HG03064 (cell line): ENCODE results near the gene OR9Q1.
"Not testable (repeated sequence)": the region's sequence is repeated elsewhere in the genome, so short reads cannot be mapped to it uniquely, and the experiment has no call there.

ENCODE experiments used
- ATAC-seq: cut with Tn5 transposase; IDR thresholded peaks from one replicate; pipeline ENCODE4 v1.9.1; 2021; ENCODE audit warnings: low read depth; ENCODE audit not compliant: unreplicated experiment

Gene OR9Q1

DNA sequence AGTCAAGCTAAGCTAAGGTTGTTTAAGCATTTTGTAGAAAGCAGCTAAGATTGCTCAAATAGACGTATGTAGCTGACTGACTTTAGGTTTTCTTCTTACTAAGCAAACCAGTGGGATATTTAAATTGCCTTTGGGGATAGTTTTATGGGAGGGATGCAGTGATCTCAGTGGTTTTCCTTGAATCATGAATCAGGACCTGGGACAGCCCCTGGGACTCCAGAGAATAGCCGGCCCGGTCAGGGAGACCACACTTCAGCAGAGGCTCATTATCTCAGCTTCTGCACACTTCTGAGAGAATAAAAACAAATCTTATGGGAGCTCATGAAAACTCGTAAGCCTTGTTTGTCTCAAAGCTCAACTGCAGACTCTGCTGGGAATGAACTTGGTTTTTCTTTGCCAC is 101.8 kb downstream of the OR9Q1 start, which contains the start of gene OR9I1:
TSS of gene OR9I1 (minus strand) at position 62 of the 400 bp plus-strand sequence. CDS start 6,086 bp downstream, outside the sequence.
- no peak for ATAC-seq

DNA sequence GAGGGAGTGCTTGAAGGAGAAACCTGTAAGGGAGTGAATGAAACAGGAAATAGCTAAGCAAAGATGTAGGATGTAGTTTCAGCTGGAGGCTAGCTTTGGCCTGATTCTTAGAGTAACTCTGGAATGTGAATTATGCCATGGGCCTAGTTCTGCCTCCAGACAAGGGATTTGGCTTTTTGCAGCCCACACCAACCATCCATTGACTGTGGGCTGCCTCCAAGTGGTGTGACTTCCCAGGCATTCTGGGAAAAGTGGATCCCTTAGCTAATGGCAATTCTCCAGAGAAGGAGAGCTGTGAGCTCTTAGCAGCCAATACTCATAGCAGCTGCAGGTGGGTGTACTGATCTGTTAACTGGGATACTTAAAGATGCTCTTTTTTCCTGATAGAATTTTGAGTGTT is 103.7 kb downstream of the OR9Q1 start:
- ATAC-seq: no peak

DNA sequence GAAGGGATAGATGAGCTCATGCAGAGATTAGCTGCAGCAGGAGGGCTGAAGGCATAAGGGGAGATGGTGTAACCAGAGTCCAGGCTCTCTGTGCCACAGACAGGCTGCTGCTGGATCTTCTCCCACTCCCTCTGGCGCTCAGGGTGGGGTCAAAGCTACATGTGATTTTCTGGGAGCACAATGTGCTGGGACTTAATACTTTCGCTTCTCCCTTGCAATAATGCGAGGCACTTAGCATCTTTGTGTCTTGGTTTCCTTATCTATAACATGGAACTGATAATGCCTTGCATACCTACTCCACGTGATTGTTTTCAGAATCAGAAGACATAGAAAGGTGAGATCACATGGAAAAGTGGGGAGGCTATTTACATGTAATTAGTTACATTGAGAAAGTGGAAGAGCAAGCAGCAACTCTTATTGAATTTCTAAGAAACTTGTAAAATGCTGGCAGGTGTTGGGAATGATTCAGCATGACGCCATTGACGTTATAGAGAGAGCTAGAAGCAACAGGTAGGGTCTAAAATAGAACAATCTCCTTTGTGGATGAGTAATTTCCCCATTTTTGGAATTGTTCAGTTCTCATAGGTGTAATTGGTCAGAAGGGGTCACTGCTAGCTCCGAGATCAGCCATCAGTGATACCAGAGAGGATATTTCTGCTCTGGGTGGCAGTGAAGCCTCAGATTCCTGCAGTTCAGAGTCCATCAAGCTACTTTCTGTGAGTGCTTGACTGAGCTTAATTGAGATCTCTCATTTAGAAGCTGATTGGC is 109.8 kb downstream of the OR9Q1 start:
- ATAC-seq: no peak

DNA sequence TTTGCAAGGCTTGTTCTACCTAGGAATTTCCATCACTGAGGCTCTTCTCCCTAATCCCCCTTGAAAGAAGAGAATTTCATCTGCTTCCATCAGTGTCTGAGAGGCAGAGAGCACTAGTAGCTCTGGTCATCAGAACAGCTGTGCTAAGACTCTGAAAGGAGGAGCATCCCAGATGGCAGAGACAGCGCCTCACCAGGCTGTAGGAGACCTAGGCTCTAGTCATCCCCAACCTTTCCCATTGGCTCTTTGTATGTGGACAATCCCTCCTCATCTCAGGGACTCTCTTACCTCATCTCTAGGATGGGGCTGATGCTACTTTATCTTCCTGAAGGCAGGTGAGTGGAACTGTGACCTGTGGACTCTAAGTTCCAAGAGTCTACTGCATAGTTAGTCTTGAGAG is 110.5 kb downstream of the OR9Q1 start:
- ATAC-seq: no peak

DNA sequence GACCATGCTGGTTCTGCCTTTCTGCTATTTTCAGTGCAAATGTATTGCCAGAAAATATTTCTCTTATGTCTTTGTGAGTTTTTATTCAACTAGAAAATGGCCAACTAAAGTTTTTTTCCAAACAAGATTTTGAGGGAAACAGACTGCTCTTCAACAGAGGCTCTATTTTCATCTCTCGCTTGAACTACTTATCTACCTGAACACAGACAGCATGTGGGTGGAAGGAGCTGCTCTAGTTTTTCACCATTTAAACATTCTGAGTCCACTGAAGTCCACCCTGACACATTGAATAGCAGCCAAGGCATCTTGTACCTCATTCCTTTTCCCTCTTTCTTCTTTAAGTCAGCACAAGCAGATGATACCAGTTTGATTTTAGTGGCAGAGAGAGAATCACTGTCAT is 111.5 kb downstream of the OR9Q1 start:
- no peak for ATAC-seq

DNA sequence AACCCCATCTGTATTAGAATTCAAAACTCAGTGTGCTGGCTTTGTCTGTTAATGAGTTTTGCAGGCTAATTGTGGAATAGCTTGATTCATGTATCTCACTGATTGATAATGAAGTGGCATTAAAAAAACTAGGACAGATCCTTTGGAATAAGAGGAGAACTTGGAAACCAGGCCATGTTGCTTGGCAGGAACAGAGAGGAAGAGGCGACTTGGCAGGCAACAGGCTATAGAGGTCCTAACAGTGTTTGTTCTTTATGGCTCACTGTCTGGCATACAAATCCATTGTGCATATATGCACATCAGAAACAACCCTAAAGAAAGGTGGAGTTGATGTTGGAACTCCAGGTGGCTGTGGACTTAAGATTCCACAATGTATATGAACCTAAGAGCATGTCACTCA is 119.1 kb downstream of the OR9Q1 start:
- ATAC-seq: no peak

DNA sequence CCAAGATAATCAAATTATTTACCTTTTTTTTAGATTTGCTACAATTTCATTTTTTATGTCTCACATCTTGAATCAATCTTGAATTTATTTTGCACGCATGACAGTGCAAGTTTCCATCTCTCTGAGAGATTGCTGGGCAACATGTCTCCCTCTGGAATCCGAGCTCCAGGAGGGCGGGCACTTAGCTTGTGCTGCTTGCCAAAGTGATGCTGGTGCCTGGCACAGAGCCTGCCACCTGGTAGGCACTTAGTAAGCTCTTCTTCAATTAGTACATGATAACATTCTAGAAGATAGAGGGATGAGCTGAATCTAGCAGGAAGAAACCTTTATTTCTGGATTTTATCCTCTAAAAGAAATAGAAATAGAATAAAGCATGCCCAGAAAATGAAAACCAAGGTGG is 129.1 kb downstream of the OR9Q1 start:
- ATAC-seq: no peak

DNA sequence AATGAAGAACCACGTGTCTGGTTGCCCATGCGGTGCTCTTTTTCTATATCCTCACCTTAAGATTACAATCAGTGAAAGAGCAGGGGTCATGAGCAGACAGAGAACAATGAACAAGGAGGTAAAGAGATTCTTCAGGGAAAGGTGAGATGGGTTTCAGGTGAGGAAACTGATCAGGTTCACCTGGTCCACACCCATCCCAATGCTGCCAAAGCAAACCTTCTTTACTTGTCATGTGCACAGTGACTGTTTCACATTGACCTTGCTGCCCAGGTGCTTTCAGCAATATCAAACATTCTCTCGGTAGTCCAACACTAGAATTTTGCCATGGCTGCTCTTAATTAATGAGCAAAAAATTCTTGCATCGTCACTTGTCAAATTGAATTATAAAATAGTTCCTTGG is 140.7 kb downstream of the OR9Q1 start:
- ATAC-seq: no peak

DNA sequence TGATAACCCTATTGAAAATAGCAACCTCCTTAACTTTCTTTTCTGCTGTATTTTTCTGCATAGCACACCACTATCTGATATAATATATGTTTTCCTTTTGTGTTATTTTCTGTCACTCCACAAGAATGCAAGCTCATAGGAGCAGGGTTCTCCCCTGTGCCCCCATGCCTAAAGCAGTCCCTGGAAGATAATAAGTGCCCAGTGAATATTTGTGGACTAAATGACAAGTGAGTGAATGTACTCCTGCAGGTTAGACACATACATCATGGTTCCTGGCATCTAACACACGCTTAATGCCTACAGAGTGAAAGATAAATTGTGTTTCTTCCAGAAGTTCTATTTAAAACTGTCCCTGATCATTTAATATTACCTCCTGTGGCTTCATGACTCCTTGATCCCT is 141.3 kb downstream of the OR9Q1 start:
- ATAC-seq: no peak

DNA sequence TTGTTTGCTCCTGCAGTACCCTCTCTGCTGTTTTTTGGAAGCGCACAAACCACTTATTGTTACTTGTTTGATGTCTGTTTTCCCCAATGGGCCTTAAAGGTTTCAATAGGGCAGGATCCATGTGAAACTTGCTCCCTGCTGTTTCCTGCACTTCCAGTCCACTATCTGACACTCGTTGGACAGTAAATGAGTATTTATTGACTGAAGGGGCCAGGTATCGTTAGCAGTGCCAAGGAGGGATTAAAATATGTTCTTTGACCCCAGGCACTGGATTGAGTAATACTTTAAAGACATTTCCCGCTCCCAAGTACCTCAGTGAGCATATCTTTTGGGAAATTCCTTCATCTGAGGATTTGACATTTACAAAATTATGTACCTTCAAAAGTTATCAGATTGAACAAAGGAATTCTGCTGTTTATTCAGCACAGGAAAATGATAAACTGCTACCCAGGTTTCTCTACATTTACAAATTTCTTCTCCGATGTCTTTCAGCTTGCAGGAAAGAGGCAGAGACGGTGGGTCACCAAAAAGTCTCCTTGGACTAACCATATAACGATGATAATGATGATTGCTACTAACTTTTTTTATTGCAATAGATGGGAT is 141.9 kb downstream of the OR9Q1 start:
- ATAC-seq: no peak

DNA sequence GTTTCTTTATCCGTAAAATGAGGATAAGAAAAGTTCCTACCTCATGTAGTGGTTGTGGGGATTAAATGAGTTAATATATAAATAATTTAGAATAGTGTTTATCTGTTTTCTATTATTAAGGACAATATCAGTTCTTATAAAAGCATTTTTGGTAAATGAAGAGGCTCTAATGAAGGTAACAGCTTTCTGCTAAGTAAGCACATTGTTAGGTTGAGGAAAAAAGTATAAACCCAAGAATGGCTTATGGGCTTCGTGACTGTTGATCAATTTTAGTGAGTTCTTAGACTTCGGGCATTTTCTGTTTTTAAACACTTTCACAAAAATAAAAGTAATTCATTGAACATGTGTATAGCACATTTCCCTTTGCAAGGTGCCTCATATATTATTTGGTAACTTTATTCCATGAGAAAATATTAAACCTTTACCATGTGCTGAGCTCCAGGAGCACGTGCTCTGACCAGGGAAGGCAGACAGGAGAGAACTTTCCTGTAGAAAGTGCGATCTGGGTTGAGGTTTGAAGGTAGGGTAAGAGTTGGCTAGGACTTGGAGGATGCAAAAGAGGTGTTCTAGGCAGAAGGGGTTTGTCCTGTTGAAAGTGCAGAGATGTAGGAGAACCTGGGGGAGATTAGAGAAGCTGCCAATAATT is 153.9 kb downstream of the OR9Q1 start:
- no peak for ATAC-seq

DNA sequence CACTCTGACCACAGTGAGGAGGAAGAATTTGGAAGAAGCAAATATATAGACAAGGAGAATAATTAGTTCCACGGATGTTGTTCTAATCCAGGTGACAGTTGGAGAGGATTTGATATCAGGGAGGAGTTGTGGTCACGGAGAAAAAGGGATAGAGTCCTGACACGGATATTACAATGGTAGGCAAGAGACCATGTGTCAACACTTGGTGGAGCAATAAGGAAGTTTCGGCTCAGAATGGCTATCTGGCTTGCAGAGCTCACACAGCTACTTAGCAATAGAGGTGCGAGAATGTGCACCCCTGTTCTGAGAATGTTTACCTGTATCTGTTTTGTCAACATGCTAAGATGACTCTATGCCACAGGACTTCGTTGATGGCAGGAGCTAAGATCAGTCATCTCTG is 154.8 kb downstream of the OR9Q1 start:
- ATAC-seq: no peak

DNA sequence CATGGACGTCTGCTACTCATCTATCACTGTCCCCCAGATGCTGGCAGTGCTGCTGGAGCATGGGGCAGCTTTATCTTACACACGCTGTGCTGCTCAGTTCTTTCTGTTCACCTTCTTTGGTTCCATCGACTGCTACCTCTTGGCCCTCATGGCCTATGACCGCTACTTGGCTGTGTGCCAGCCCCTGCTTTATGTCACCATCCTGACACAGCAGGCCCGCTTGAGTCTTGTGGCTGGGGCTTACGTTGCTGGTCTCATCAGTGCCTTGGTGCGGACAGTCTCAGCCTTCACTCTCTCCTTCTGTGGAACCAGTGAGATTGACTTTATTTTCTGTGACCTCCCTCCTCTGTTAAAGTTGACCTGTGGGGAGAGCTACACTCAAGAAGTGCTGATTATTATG is 156.0 kb downstream of the OR9Q1 start:
- ATAC-seq: no peak

DNA sequence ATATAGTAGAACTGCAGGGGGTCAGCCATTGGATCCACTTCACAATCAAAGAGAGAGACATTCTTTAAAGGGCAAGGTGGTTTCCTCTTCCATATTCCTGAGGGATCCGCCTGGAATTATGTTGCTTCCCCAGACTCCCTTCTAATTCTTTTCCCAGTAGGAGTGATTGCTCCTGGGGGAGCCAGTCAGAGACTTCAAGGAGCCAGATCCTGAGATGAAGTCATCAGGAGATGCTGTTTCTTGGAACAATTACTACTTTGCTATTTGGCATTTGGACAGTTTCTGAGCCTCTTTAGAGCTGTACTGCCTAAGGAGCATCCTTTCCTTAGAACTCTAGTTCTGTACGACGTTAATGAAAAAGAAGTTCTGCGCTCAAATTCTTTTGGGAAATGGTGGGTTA is 163.3 kb downstream of the OR9Q1 start:
- ATAC-seq: no peak

DNA sequence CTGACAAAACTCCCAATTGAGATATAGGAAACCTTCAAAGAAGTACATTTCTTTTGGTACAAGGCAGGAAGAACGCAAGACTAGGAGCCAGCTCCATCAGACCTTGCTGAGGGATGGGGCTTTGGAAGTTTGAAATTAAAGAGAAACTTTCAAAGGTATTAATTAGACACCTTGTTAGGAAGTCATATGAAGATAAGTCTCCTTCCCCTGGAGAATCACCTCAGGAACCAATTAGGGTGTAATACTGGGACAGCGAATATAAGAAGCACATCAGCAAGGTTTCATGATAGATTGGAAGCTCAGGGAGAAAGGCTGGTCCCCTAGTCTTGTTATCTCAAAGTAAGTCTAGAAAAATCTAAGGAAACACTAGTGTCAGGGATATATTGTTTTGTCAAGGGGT is 165.1 kb downstream of the OR9Q1 start, which contains the start of gene OR9Q2:
TSS of gene OR9Q2 (plus strand) at position 301 of the 400 bp plus-strand sequence. CDS start 1,421 bp downstream, outside the sequence.
- ATAC-seq: no peak

DNA sequence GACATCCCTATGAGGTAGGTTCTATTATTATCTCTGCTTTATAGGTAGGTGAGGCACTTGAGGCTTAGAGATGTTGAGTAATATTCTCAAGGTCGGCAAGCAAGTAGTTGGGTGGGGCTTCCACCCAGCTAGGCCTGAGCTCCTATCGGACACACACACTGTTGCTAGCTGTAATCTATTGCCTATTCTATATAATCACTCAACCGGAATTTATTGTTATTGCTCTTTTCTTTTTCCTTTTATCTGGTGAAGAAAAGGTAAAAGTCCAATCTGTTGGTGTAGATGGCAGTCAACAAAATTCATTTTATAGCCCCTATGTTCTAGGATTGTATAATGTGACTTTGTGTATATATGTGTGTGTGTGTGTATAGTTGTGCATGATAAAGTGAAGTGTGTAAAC is 168.5 kb downstream of the OR9Q1 start:
- no peak for ATAC-seq

DNA sequence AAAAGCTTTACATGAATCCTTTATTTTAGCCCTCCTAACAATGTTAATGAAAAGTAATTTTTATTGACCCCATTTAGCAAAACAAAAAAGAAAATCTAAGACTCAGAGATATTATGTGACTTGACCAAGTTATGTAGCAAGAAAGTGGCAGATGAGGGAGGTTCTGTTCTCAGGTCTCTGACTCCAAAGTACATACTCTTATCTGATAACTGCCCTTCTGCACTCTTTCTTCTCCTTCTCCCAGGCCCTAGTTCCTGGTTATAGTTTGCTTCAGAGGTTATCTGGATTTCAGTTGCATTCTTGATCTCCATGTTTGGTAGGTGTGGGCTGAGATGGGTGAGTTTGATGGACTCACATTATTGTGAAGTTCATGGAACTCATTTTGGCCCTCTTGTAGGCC is 169.7 kb downstream of the OR9Q1 start:
- ATAC-seq: no peak

DNA sequence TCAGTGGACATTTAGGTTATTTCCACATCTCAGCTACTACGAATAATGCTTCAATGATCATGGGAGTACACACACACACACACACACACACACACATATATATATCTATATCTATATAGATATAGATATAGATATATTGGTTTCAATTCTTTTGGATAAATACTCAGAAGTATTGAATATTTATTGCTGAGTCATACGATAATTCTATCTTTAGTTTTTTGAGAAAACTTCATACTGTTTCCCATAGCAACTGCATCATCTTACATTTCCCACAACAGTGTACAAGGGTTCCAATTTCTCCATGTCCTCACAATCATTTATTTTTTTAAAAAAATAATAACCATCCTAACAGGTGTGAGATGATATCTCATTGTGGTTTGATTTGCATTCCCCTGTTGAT is 172.3 kb downstream of the OR9Q1 start:
- no peak for ATAC-seq

DNA sequence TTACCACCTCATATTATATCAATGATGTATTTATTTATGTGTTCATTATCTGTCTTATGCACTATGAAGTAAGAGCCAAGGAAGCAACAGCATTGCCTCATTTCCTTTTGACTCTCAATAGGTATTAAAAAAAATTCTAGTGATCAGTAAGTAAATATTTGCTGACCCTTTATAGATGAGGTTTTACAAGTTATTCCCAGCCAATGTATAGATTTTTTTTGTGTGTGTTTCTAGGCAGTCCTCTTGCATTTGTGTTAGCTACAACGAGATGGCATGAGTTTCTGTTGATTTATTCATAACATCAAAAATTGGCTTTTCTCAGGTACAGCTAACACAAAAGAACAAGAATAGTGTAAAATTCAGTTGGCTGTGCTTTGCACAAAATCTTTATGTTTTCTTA is 175.6 kb downstream of the OR9Q1 start:
- ATAC-seq: no peak

DNA sequence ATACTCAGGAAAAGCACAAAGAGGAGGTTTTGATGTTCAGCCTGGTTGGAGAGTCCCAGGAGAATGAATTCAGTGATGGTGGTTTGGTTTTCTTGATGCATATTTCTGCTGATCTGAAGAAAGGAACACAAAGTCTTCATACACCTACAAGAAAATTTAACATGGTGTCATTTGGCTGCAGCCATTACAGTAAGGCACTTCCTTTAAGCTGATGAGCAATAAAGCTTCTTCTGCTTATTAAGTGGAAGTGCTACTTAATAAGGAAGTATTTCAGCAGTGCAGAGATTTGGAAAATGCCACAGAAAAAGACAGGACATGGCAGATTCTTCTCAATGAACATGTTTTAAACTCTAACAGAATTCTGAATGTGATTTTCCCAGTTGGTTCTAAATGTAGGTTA is 180.4 kb downstream of the OR9Q1 start, which contains the start of gene OR1S2:
TSS of gene OR1S2 (minus strand) at position 101 of the 400 bp plus-strand sequence. CDS start at position 101, 0 bp downstream.
- ATAC-seq: no peak

DNA sequence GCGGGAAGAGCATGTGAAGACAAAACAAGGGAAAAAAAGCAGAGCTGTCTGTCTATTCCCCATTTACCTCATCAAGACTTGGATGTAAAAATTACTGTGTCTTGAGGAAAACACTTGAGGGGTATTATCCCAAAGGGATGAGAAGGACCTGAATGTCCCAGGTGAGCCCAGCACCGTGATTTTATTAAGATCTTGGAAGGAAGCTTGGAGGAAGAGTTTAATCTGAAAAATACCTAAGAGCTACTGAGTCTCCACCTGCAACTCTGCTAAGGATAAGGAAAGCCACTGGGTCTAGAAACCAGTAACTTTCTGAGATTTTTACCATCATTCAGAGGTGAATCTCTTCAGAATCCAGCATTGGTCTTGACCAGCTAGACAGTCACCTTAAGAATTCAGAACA is 188.7 kb downstream of the OR9Q1 start, which contains the start of gene OR1S1:
TSS of gene OR1S1 (plus strand) at position 301 of the 400 bp plus-strand sequence.
- not testable (repeated sequence) for ATAC-seq
